HG03378 (cell line): ENCODE measurements around the gene AGFG2.

ENCODE experiments used
- ATAC-seq: cut with Tn5 transposase; IDR thresholded peaks from one replicate; pipeline ENCODE4 v1.9.1; 2021; ENCODE audit warnings: mild to moderate bottlenecking, moderate library complexity; ENCODE audit not compliant: unreplicated experiment

AGFG2 gene

DNA sequence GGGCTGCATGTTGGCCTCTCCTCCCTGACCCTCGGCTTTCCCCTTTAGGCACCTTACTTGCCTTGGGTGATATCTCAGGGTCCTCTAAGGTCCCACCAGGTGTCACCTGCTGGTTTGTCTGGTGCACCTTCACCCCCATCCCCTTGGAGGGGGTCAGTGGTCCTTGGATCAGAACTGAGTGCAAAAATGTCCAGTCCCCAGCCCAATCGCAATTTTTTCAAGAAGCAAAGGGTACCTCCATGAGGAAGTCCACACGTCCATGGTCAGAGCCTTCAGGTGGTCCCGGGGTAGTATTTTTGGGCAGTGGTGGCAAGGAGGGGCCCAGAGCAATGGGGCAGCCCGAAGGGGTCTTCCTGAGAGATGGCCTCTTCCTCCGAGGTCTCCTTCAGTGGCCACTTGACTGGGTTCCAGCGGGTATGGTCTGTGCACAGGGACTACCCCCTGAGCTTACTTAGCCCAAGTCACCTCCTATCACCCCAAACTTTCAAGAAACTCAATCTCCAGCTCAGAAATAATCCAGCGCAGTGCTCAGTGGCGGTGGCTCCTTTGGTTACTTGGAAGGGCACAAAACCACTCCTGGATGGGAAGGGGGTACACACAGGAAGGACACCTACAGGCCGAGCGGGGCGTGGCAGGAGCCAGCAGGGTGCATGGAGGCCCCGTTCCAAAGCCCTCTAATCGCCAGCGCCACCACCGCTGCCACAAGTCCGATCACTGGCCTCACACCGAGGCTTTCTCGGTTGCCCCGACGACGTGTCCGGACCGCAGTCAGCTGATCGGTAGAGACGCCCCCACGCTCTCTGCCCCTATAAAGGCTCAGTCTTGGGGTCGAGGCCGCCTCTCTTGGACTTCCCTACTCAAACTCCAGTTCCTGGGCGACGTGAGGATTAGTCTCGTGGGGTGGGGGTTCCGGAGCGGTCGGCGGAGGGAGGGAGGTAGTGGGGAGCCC is 30.2 kb downstream of the AGFG2 start:
- no peak for ATAC-seq

DNA sequence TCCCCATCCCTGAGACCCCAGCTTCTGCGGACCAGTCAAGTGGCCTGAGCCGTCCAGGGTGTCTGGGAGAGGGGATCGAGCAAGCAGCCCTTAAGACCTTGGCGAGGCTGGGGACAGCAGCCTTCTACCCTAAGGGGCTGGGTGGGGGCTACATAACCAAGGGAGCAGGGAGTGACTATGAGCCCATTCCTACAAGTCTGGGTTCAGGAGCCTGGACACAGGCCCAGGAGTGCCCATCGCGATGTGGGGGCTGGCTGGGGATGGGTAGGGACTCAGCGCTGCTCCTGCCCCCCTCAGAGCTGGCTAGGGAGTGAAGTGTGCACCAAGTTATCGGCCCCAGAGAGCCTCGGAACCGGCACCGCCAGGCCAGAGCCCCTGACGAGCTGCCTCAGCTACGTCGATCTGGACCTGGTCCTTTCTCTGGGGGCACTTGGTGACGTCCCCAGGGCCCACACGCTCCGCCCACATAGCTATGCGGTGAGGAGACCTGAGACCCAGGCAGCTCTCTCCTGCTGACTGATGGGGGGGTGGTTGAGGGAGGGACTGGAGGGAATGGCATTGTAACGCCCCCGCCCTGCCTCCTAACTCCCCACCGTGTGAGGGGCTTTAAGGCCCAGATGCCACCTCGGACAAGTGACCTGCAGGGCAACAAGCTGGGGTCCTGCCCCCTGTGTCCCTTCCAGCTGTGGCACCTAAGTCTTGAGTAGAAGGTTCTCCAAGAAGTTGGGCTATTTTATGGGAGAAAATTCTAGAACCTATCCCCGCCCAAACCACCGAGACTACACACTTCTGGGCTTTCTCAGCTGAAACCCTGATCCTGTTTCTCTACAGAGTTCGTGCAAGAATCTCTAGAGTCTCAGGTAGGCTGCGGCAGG is 32.2 kb downstream of the AGFG2 start:
- ATAC-seq = no peak

- ATAC-seq = no peak
These were observed 32.8 kb downstream of the AGFG2 start for GRCh38 chr7:100571829-100572116.

- no peak for ATAC-seq
These were observed 33.4 kb downstream of the AGFG2 start for GRCh38 chr7:100572281-100572948.

GRCh38 chr7:100572949-100573675 is 34.1 kb downstream of the AGFG2 start:
- no peak for ATAC-seq

DNA sequence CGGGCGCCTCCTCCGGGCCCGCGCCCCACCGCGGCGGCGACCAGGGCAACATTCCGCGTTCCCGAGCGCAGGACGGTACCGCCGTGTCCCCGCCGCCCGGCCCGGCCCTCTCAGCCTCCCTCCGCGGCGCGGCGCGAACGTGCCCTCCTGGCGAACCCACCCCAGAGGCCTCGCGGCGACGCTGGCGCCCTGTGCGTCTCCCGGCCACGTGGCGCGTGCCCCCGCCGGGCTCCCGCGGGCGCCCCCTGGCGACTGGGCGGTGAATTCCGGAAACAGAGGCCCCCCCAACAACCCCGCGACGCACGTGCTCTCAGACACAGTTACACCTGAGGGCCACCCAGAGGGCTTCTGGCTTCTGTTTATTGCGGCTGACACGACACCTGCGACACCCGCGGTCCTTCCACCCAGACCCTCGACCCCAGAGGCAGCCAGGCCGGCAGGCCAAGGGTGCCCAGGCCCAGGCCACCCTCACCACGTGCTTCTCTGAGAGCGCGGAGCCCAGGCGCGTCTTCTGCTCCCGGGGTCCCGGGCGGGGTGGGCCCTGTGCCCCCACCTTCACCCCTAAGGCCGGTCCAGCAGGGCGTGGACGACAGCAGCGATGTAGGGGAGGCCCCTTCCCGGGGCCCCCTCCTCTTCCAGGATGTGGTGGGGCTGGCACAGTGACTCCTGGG is 34.8 kb downstream of the AGFG2 start, which contains the start of gene SAP25:
SAP25 (minus strand) TSS at position 210 of the 671 bp plus-strand sequence; CDS start at position 52, 158 bp downstream.
- ATAC-seq = no peak

- no peak for ATAC-seq
These were observed 35.6 kb downstream of the AGFG2 start for GRCh38 chr7:100574362-100575205.

- no peak for ATAC-seq
These were observed 36.2 kb downstream of the AGFG2 start for GRCh38 chr7:100575206-100575631.

DNA sequence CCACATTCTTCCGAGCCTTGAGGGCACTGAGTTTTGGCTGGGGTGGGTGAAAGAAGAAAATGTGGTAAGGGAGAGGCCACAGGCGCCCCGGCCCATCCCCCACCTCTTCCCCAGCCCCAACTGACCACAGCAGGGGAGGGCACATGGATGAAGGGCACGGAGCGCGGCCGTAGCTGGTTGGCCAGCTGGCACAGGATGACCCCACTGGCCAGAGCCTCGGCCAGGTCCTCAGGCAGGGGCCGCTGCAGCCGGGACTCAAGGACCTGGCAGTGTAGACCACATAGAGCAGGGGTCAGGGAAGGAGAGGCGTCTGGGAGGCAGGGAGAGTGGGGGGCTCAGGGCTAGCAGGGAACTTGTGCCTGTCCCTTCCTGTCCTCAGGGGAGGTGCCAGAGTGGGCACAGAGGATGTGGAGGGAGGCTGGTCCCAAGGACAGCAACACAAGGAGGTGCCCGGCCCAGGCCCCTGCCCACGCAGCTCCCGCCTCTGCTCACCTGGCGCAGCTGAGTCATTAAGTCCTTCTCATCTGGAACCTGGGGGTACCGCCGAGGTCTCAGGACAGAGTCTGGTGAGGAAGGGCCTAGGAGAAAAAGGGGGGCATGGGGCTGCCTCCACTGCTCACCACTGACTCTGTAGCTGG is 36.9 kb downstream of the AGFG2 start:
- no peak for ATAC-seq

- ATAC-seq = no peak
These were observed 37.5 kb downstream of the AGFG2 start for GRCh38 chr7:100576384-100576993.

DNA sequence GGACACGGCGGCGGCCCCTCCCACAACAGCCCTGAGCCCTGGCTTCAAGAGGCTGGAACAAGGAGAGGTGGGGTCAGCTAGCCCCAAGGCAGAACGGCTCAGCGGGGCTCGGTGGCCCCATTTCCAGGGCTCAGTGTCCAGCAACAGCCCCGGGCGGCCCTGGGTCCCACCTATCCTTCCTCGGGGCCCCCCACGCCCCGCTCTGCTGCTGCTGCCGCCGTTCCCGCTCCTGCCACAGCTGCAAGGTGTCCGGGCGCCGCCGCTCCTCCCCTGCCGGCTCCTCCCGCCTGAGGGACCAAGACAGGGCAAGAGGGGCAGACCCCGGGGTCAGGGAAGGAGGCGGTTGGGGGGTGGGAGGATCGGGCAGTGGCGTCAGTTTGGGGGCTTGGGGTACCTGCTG is 38.1 kb downstream of the AGFG2 start:
- ATAC-seq = no peak

GRCh38 chr7:100577507-100577906 is 38.5 kb downstream of the AGFG2 start:
- no peak for ATAC-seq

DNA sequence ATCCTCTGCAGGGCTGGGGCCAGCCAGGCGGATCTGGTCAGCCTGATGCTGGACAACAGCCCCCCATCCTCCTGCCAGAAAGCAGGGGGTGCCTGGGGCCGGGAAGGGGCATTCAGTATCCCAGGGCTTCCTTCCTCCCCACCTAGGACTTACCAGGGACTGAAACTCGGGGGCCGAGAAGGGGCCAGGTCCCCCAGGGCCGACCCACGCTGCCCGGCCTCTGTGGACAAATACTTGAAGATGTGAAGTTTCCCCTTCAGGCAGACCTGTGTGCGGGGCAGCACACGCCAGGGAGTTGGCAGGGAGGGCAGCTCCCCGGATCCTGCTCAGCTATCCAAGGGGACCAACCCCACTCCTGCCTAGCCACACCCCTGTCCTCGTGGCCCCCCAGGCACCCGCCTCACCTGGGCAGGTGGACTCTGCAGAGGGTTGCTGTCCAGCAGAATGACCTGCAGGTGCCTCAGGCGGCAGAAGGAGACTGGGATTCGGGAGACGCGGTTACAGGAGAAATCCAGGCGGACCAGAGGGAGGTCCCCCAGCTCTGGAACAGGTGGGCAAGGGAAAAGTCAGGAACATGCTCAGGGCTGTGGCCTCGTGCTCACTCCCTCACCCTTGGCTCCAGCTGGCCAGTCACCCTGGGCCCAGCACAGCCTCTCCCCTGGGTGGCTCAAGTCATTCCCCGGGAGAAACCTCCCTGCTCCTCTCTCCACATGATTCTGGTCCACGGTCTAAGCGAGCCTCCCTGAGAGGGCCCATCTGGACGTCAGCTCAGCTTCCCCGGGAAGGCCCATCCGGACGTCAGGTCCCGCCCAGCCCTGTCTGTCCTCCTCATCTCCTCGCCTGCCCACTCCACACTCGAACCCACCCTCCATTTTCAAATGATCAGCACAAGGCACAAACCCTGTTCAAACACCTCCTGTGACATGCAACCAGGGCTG is 39.5 kb downstream of the AGFG2 start:
- no peak for ATAC-seq

DNA sequence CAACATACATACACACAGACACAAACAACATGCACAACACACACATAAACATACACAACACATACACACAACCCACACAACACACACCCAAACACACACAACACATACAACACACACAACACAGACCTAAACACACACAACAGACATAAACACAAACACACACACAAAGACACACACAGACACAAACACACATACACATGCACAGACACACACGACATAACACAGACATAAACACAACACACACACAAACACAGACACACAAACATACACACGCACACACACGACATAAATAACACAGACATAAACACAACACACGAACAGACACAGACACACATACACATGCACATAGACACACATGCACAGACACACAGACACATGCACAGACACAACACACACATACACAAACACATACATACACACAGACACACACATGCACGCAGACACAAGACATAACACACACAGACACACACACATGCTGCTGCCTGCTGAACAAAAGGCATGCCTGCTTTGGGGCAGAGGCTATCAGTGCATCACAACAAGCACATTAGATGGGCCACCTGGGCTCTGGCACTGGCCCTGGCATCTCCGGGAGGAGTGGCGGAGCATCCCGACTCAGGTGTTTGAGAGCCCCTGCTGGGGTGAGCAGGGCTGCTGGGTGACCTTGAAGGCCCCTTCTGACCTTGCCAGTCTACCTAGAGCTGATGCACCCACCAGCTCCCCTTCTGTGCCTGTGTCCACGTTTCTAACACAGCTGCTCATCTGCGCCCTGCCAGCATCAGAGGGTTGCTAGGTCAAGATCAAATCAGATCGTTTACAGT is 41.7 kb downstream of the AGFG2 start:
- ATAC-seq = no peak

- no peak for ATAC-seq
These were observed 43.1 kb downstream of the AGFG2 start for GRCh38 chr7:100582041-100582579.

- ATAC-seq = no peak
These were observed 43.6 kb downstream of the AGFG2 start for GRCh38 chr7:100582650-100583049.
